GM20000 (cell line): ENCODE results near the gene C10orf90.

Experiments
- DNase-seq: peaks from one replicate; pipeline ENCODE4 v3.0.0; 2012; ENCODE audit warnings: low spot score
- CTCF ChIP-seq: IDR thresholded peaks from 2 replicates; pipeline ENCODE4 v1.5.1; 2012; ENCODE audit warnings: mild to moderate bottlenecking, control low read depth; ENCODE audit errors: extremely low read depth, missing control alignments

The C10orf90 gene

GRCh38 chr10:126376956-126377355 lies 293.5 kb downstream of the C10orf90 start:
- no peak for TF ChIP-seq CTCF
- no peak for DNase-seq

GRCh38 chr10:126375926-126376554 lies 294.5 kb downstream of the C10orf90 start:
- DNase-seq, result no peak

GRCh38 chr10:126375299-126375698 lies 295.2 kb downstream of the C10orf90 start:
- no peak for DNase-seq
- no peak for TF ChIP-seq CTCF

More at GRCh38 chr10:126375926-126376554, 294.5 kb downstream of the C10orf90 start:
- TF ChIP-seq CTCF, result no peak
